SK-N-MC (cell line): Measurements from ENCODE around the gene LPAR1.
A peak's percentile ranks its signal among the peaks of the same experiment; 100 is the strongest.
"Not testable (repeated sequence)": the region's sequence is repeated elsewhere in the genome, so short reads cannot be mapped to it uniquely, and the experiment has no call there.

Source experiments
- DNase-seq: peaks from one replicate; pipeline ENCODE4 v3.0.0-alpha.2; 2011; ENCODE audit warnings: low read depth, low spot score
- H3K27ac ChIP-seq: fragments of 200-600 bp; sonication (generic); 2 replicates; pipeline ENCODE4 v1.5.1; 2016; ENCODE audit warnings: mixed run types
- H3K36me3 ChIP-seq: fragments of 200-600 bp; sonication (generic); 2 replicates; pipeline ENCODE4 v1.6.1; 2017; ENCODE audit warnings: antibody characterized with exemption, low read length, mixed read lengths; ENCODE audit not compliant: insufficient read depth
- H3K4me3 ChIP-seq: fragments of 200-600 bp; sonication (generic); 2 replicates; pipeline ENCODE4 v1.5.1; 2016
- H3K9ac ChIP-seq: fragments of 200-600 bp; sonication (generic); 2 replicates; pipeline ENCODE4 v1.8.0; 2017; ENCODE audit warnings: mixed run types, mixed read lengths; ENCODE audit not compliant: insufficient read length
- H3K9me3 ChIP-seq: fragments of 200-600 bp; sonication (generic); 2 replicates; pipeline ENCODE4 v1.6.1; 2017; ENCODE audit warnings: low read depth, mild to moderate bottlenecking, antibody characterized with exemption, low read length, moderate library complexity, mixed read lengths
- EZH2 ChIP-seq: fragments of 200-600 bp; sonication (generic); IDR thresholded peaks from one replicate; pipeline ENCODE4 v1.6.1; 2017; ENCODE audit warnings: antibody characterized with exemption
- FOXP2 ChIP-seq: optimal IDR thresholded peaks from 2 replicates; pipeline ENCODE3; 2011; ENCODE audit warnings: mild to moderate bottlenecking, moderate library complexity; ENCODE audit not compliant: insufficient read depth; ENCODE audit errors: extremely low read length, control extremely low read depth
- POLR2AphosphoS5 ChIP-seq: IDR thresholded peaks from 2 replicates; pipeline ENCODE4 v1.6.1; 2012; ENCODE audit warnings: mild to moderate bottlenecking, low read depth, low read length, borderline replicate concordance

LPAR1 gene

GRCh38 chr9:111065414-111065813, 27.1 kb upstream of the LPAR1 start:
- Histone ChIP-seq H3K9ac (no peak overlapping the region), H3K9me3 (no peaks in the 10 kb centered on the region), H3K4me3 (no peak overlapping the region), H3K27ac (no peak overlapping the region), H3K36me3 (no peaks in the 10 kb centered on the region)
- no peak for TF ChIP-seq EZH2
- TF ChIP-seq FOXP2: no peak
- TF ChIP-seq POLR2AphosphoS5: no peak
- DNase-seq: no peak

DNA sequence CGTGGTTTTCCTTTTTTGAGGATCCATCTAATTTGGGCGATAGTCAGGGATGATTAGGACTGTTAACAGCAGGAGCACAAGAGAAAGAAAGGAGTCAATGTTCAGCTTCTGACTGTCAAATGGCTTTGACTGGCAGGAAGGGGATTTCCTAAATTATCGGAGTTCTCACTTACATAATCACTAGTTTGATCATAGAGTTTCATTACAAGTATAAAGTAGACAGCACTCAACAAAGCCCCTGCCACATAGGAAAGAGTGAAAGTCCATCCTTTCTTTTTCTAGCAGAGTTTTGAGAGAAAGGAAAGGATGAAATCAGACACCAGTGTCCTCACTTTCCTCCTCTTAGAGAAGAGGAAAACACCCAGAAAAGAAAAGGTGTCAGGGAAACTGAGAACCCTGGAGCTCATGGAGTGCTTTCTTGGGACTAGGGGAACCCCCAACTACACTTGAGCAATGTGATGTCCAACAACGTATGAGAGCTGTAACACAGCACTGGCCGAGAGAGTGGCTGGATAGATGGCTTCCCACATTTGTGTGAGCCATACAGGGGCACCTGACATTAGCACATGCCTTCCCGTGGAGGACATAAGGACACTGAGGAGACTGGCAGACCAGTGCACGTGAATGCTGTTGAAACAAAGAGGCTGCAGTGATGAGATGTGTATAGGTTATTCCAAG, 26.0 kb upstream of the LPAR1 start:
- TF ChIP-seq FOXP2 (no peak), EZH2 (no peak), POLR2AphosphoS5 (no peak)

DNA sequence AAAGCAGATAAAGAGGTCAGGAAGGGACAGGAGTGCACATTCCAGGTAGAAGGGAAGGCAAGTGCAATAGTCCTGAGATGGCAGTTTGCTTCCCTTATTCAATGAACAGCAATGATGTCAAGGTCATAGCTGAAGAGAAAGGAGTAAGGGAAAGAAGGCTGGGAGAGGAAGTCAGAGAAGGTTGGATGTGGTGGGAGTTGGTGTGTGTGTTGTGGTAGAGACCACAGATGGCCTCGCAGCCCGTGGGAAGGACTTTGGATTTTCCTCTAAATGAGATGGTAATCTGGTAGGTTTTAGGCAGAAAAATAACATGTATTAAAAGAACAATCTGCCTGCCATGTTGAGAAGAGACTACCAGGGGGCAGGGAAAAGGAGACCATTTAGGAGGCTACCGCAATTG, 25.1 kb upstream of the LPAR1 start:
- Histone ChIP-seq H3K36me3 (no peaks in the 10 kb centered on the region), H3K4me3 (no peak overlapping the region), H3K9ac (no peak overlapping the region), H3K9me3 (no peaks in the 10 kb centered on the region), H3K27ac (no peak overlapping the region)
- DNase-seq: no peak
- no peak for TF ChIP-seq FOXP2

More for the DNA sequence above, 26.0 kb upstream of the LPAR1 start:
- DNase-seq: no peak
- no peak overlapping the region for H3K9ac ChIP-seq
- no peak overlapping the region for H3K4me3 ChIP-seq
- no peak overlapping the region for H3K27ac ChIP-seq
- H3K9me3 ChIP-seq: no peaks in the 10 kb centered on the region
- H3K36me3 ChIP-seq: no peaks in the 10 kb centered on the region

GRCh38 chr9:111058166-111058565, 19.9 kb upstream of the LPAR1 start:
- H3K27ac ChIP-seq: no peak overlapping the region
- H3K4me3 ChIP-seq: no peak overlapping the region
- no peak for TF ChIP-seq EZH2
- TF ChIP-seq FOXP2: no peak
- no peak for TF ChIP-seq POLR2AphosphoS5
- no peak overlapping the region for H3K9ac ChIP-seq
- DNase-seq: no peak
- H3K36me3 ChIP-seq: no peaks in the 10 kb centered on the region
- no peaks in the 10 kb centered on the region for H3K9me3 ChIP-seq

DNA sequence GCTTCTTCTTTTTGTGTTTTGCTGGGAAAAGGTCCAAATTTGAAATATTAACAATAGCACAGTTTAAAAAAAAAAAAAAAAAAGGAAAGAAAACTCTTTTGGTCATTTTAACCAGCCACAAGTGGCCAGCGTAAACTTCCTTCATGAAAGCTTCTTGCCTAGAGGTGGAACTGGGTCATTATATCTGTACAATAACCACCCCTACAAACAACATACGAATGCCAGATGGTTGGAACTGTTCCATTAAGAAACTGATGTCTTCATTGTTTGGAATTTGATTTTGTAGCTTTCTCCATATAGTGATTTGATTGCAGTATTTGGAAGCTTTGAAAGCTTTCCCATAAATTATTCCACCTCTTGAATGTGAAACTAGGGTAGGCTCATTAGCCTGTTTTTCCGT, 18.3 kb upstream of the LPAR1 start:
- TF ChIP-seq FOXP2 (no peak), EZH2 (no peak), POLR2AphosphoS5 (no peak)
- no peak overlapping the region for H3K9ac ChIP-seq
- H3K27ac ChIP-seq: peak overlapping the region; percentile 33; the same call in 1 of the 2 replicates
- no peaks in the 10 kb centered on the region for H3K36me3 ChIP-seq
- DNase-seq: no peak
- no peaks in the 10 kb centered on the region for H3K9me3 ChIP-seq
- H3K4me3 ChIP-seq: no peak overlapping the region

- Histone ChIP-seq H3K9ac (no peak overlapping the region), H3K9me3 (no peaks in the 10 kb centered on the region), H3K27ac (no peak overlapping the region), H3K4me3 (no peak overlapping the region), H3K36me3 (no peaks in the 10 kb centered on the region)
- no peak for DNase-seq
- TF ChIP-seq FOXP2: no peak
- no peak for TF ChIP-seq POLR2AphosphoS5
- TF ChIP-seq EZH2: no peak
Observed at GRCh38 chr9:111052791-111053190, 14.5 kb upstream of the LPAR1 start.

- no peak for DNase-seq
- Histone ChIP-seq H3K4me3 (no peak overlapping the region), H3K27ac (no peak overlapping the region), H3K9ac (no peak overlapping the region), H3K36me3 (no peaks in the 10 kb centered on the region), H3K9me3 (no peaks in the 10 kb centered on the region)
- TF ChIP-seq POLR2AphosphoS5 (no peak), FOXP2 (no peak), EZH2 (no peak)
Observed at GRCh38 chr9:111051400-111051799, 13.1 kb upstream of the LPAR1 start.

GRCh38 chr9:111050819-111051218, 12.5 kb upstream of the LPAR1 start:
- TF ChIP-seq EZH2 (no peak), FOXP2 (no peak), POLR2AphosphoS5 (no peak)

GRCh38 chr9:111047287-111047686, 9.0 kb upstream of the LPAR1 start:
- not testable (repeated sequence) for H3K9ac ChIP-seq, H3K9me3 ChIP-seq, DNase-seq, H3K36me3 ChIP-seq, H3K4me3 ChIP-seq, H3K27ac ChIP-seq

More at GRCh38 chr9:111050819-111051218, 12.5 kb upstream of the LPAR1 start:
- H3K36me3 ChIP-seq: no peaks in the 10 kb centered on the region
- no peak overlapping the region for H3K27ac ChIP-seq
- H3K9me3 ChIP-seq: no peaks in the 10 kb centered on the region
- no peak for DNase-seq
- no peak overlapping the region for H3K9ac ChIP-seq
- no peak overlapping the region for H3K4me3 ChIP-seq
